Skeletal muscle satellite cell (primary cell): ENCODE measurements around the gene KPNB1.

Experiments
- H3K27me3 ChIP-seq: 2 replicates; pipeline ENCODE4 v1.7.0; 2013; ENCODE audit warnings: low read length; ENCODE audit not compliant: control insufficient read depth, insufficient read depth
- H3K36me3 ChIP-seq: 2 replicates; pipeline ENCODE4 v1.7.0; 2013; ENCODE audit warnings: mild to moderate bottlenecking, control low read depth, low read length; ENCODE audit not compliant: insufficient read depth
- H3K4me1 ChIP-seq: 2 replicates; pipeline ENCODE4 v1.7.0; 2013; ENCODE audit warnings: low read length; ENCODE audit not compliant: control insufficient read depth, insufficient read depth
- H3K4me2 ChIP-seq: 2 replicates; pipeline ENCODE4 v1.7.0; 2013; ENCODE audit warnings: mild to moderate bottlenecking, low read length
- H3K4me3 ChIP-seq: 2 replicates; pipeline ENCODE4 v1.7.0; 2013; ENCODE audit warnings: low read length
- H3K9ac ChIP-seq: 2 replicates; pipeline ENCODE4 v1.7.0; 2013; ENCODE audit warnings: mild to moderate bottlenecking, low read depth, low read length, moderate library complexity
- H3K9me3 ChIP-seq: replicated peaks from 2 replicates; pipeline ENCODE4 v1.7.0; 2013; ENCODE audit warnings: mild to moderate bottlenecking, control low read depth, low read length

Gene KPNB1

DNA sequence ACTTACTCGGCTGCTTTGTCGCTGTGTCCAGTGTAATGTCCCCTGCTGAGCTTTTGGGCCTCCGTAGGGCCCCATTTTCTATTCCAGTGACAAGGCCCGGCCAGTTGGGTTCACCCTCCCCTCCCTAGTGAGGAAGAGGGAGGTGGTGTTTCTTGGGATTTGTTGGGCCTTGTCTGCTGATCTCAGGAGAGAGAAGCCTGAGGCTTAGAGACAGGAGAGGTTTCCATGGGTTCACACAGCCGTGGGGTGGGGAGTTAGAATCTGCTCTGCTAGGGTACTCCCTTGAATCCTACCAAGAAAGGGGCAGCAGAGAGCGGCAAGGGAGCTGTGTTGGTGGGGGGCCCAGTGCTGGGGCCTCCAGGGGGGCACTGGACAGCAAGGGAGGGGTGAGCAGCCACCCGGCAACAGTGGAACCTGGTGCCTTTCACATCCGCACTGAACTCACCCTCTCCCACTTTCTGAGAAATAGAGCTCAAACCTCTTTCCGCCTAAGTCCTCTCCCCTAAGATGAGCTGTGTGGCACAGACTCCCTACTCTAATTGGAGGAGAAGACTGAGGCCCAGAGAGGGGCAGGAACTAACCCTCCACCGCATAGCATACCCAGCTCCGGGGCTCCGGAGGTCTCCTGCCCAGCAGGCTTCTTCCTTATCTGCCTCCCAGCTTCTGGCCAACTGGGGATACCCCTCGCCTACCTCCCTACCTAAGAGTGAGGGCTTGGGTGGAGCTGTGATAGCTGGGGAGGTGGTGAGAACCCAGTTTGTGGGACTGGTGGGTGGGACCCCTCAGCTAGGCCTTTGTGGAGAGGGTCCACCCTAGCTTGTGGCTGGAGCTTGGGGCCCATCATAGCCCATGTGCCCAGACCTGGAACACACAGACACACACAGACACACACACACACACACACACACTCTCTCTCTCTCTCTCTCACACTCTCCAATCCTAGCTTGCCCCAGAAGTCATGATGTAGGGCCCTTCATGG is 51.0 kb downstream of the KPNB1 start:
- no peak overlapping the region for H3K4me3 ChIP-seq

GRCh38 chr17:47701608-47702007 is 51.9 kb downstream of the KPNB1 start:
- H3K4me2 ChIP-seq = no peak overlapping the region
- H3K9me3 ChIP-seq = no peaks in the 10 kb centered on the region
- H3K4me1 ChIP-seq = no peaks in the 10 kb centered on the region
- H3K36me3 ChIP-seq = peaks cover 5% of the 10 kb centered on the region
- no peak overlapping the region for H3K9ac ChIP-seq
- H3K27me3 ChIP-seq = peaks cover 24% of the 10 kb centered on the region
- H3K4me3 ChIP-seq = no peak overlapping the region

More for the DNA sequence above, 51.0 kb downstream of the KPNB1 start:
- Histone ChIP-seq H3K9me3 (no peaks in the 10 kb centered on the region), H3K4me2 (no peak overlapping the region), H3K4me1 (peaks cover under 1% of the 10 kb centered on the region), H3K36me3 (peaks cover 5% of the 10 kb centered on the region), H3K9ac (no peak overlapping the region), H3K27me3 (peaks cover 16% of the 10 kb centered on the region)

GRCh38 chr17:47702391-47702995 is 52.8 kb downstream of the KPNB1 start:
- Histone ChIP-seq H3K36me3 (peaks cover 5% of the 10 kb centered on the region), H3K4me2 (no peak overlapping the region), H3K27me3 (peaks cover 28% of the 10 kb centered on the region), H3K9me3 (no peaks in the 10 kb centered on the region), H3K4me3 (no peak overlapping the region), H3K4me1 (no peaks in the 10 kb centered on the region), H3K9ac (no peak overlapping the region)

DNA sequence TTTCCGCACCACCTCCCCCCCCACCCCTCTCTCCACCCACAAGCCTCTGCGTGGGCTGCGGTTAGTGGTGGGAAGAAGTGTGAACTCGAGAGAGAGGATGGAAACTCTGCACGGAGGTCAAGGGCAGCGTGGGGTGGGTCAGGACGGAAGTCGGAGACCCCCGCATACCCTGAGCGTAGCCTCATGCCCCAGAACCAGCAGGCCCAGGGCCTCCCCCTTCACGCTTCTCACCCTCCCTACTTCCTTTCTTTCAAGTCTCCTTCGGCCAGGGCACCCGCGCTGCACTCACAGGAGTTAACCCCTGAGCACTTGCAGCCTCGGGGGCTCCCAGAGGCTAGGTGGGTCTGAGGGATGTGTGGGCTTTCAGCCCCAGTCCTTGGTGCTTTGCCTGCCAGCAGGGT is 53.5 kb downstream of the KPNB1 start:
- Histone ChIP-seq H3K4me3 (no peak overlapping the region), H3K9me3 (no peaks in the 10 kb centered on the region), H3K36me3 (peaks cover 5% of the 10 kb centered on the region), H3K4me2 (no peak overlapping the region), H3K4me1 (no peaks in the 10 kb centered on the region), H3K27me3 (peaks cover 28% of the 10 kb centered on the region), H3K9ac (no peak overlapping the region)

DNA sequence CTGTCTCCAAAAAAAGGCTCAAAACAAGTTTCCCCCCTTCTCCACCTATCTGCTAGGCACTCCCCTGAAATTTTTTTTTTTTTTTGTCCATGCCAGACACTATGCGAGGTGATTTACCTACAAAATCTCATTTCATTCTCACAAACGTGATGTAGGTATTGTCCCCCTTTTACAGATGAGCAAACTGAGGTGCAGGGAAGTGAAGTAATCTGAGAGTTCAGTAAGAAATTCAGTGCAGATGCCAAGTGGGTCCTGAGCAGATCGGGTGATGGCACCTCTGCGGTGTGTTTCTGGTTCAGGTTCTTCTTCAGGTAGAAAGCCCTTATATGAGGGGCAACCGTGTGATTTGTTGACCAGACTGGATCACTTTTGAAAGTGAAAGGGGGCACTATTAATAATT is 54.0 kb downstream of the KPNB1 start:
- H3K27me3 ChIP-seq = peaks cover 28% of the 10 kb centered on the region
- no peak overlapping the region for H3K4me2 ChIP-seq
- no peaks in the 10 kb centered on the region for H3K9me3 ChIP-seq
- H3K9ac ChIP-seq = no peak overlapping the region
- H3K4me3 ChIP-seq = no peak overlapping the region
- peaks cover 5% of the 10 kb centered on the region for H3K36me3 ChIP-seq
- H3K4me1 ChIP-seq = no peaks in the 10 kb centered on the region

DNA sequence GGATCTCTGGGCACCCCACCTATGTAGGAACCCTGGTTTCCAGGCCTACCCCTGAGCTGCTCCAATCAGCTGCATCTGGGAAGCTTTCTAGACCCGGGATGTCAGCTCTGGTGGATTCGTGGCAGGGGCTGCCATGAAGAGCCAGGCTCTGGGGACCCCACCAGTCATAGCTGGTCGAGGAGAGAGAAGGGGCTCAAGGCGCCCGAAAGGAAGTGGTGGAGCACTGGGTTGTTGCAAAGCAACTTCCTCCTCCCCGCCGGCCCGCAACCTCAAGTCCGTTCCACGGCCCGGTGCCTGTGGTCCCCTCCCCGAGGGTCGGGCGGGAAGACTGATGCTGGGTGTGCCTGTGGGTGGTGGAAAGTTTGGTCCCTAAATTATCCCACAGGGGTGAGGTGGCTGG is 54.4 kb downstream of the KPNB1 start:
- H3K4me1 ChIP-seq = no peaks in the 10 kb centered on the region
- peaks cover 28% of the 10 kb centered on the region for H3K27me3 ChIP-seq
- no peak overlapping the region for H3K4me2 ChIP-seq
- H3K9ac ChIP-seq = no peak overlapping the region
- H3K9me3 ChIP-seq = no peaks in the 10 kb centered on the region
- peaks cover 3% of the 10 kb centered on the region for H3K36me3 ChIP-seq
- no peak overlapping the region for H3K4me3 ChIP-seq

- Histone ChIP-seq H3K36me3 (no peaks in the 10 kb centered on the region), H3K4me1 (no peaks in the 10 kb centered on the region), H3K4me3 (no peak overlapping the region), H3K27me3 (peaks cover 28% of the 10 kb centered on the region), H3K9ac (no peak overlapping the region), H3K4me2 (no peak overlapping the region), H3K9me3 (no peaks in the 10 kb centered on the region)
Observed at GRCh38 chr17:47704736-47705135, 55.0 kb downstream of the KPNB1 start.

DNA sequence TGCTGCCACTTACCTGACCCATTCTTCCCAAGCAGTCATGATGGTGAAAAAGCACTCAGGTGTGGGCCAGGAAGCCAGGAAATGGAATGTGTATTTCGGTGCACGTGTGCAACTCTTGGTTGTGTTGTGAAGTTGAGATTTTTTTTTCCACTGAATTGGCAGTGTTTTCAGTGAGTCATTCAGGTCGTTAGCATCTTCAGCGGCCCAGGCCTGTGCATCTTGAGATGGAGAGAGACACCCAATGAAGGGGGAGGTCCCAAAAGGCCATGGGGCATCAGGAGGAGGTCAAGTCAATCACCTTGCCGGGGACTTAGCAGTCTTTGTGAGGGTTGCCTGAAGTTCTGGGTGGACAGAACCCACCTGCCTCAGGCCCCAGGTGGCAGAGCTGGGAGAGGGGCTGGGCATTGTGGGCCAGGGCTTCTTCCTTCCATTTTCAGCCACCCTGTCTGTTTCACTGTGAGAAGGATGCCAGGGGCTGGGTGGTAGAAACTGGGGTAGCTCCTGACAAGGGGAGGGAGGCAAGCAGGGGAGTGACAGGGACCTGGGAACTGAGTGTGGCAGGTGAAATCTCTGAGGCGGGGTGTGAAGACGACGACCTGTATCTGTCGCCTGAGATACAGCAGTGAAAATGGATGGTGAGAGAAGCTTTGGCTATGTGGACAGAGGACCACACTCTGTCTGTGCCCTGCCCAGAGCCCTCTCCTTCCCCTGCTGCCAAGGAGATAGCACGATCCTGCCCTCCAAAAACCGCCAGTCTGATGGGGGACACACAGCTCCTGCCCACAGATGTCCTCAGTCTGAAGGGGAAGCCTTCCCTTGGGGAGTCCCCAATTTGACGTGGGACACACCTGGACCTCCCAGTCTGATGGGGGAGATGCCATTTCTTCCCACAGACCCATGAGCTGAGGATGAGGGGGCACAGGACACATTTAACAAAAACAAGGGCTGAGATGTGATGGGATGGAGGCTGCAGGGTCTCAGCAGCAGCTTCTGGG is 56.1 kb downstream of the KPNB1 start:
- Histone ChIP-seq H3K36me3 (no peaks in the 10 kb centered on the region), H3K4me2 (no peak overlapping the region), H3K4me3 (no peak overlapping the region), H3K27me3 (peaks cover 28% of the 10 kb centered on the region), H3K9ac (no peak overlapping the region), H3K9me3 (no peaks in the 10 kb centered on the region), H3K4me1 (no peaks in the 10 kb centered on the region)

DNA sequence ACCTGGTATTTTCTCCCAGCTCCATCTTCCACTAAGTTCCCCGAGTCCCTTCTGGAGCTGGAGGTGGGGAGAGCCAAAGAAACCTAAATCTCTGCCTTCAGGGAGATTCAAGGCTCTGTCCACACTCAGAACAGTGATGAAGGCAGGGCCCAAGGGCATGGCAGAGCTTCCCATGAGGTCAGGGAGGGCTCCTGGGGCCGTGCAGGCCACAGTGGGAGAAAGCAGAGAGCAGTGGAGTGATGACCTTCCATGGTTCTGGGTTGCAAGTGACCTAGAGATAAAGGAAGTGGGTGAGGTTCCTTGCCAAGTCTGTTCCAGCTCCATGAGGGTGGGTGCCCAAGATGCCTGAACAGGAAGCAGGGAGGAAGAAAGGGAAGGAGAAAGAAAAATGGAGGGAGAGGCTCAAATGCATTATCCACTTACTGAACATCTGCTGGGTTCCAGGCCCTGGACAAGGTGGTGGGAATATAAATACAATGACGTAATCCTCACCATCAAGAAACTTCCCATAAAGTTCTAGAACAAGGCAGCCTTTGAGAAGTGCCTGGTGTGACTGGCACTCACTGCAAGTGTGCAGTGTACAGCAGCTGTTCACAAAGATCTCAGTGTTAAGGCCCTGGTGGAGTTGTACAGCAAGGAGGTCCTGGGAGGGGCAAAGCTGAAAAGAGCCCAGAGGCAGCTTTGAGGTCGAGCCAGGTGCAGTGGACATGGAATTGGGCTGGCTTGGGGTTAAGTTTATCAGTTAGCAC is 57.5 kb downstream of the KPNB1 start:
- Histone ChIP-seq H3K9me3 (no peaks in the 10 kb centered on the region), H3K27me3 (peaks cover 29% of the 10 kb centered on the region), H3K4me1 (no peaks in the 10 kb centered on the region), H3K4me2 (no peak overlapping the region), H3K36me3 (no peaks in the 10 kb centered on the region), H3K9ac (no peak overlapping the region), H3K4me3 (no peak overlapping the region)

- Histone ChIP-seq H3K4me3 (no peak overlapping the region), H3K9me3 (no peaks in the 10 kb centered on the region), H3K4me1 (no peaks in the 10 kb centered on the region), H3K36me3 (no peaks in the 10 kb centered on the region), H3K4me2 (no peak overlapping the region), H3K9ac (no peak overlapping the region), H3K27me3 (peaks cover 35% of the 10 kb centered on the region)
Observed at GRCh38 chr17:47707884-47708283, 58.2 kb downstream of the KPNB1 start.
